GM12873 (cell line): Measurements from ENCODE around the gene BMPR2.

Experiments used
- CTCF ChIP-seq: IDR thresholded peaks from 2 replicates; pipeline ENCODE4 v1.5.1; 2012; ENCODE audit warnings: low read depth, mild to moderate bottlenecking, moderate library complexity, low read length, control low read depth; ENCODE audit not compliant: insufficient read depth; ENCODE audit errors: missing control alignments

The BMPR2 gene

GRCh38 chr2:202442882-202443281 lies 66.8 kb downstream of the BMPR2 start:
- TF ChIP-seq CTCF = no peak

GRCh38 chr2:202444000-202444399 lies 67.9 kb downstream of the BMPR2 start:
- TF ChIP-seq CTCF = no peak

- TF ChIP-seq CTCF = no peak
Observed at GRCh38 chr2:202449344-202449743, 73.2 kb downstream of the BMPR2 start.

GRCh38 chr2:202450785-202451184 lies 74.7 kb downstream of the BMPR2 start:
- no peak for TF ChIP-seq CTCF

- TF ChIP-seq CTCF = no peak
Observed at GRCh38 chr2:202452744-202453143, 76.6 kb downstream of the BMPR2 start.

- no peak for TF ChIP-seq CTCF
Observed at GRCh38 chr2:202454536-202454935, 78.4 kb downstream of the BMPR2 start.

- no peak for TF ChIP-seq CTCF
Observed at GRCh38 chr2:202455114-202455513, 79.0 kb downstream of the BMPR2 start.

- TF ChIP-seq CTCF = no peak
Observed at GRCh38 chr2:202460119-202460518, 84.0 kb downstream of the BMPR2 start.
